Measurements from ENCODE around the gene MSI1.

DNA sequence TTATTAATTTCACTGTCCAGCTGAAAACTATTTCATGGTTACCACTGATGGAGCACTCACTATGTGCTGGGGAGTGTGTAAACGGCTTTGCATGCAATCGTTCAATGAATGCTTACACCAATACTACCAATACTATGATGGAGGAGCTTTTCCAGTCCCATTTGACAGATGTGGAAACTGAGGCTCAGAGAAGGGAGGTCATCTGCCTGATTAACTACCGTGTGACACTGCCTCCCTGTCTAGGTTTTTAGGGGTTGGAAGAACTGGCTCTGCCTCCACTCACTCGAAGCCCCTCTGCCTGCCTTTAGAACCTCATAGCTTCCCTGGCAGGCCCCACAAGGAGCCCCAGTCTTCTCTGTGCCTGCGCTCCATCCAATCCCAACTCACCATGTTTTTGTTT is 11.9 kb downstream of the MSI1 start:
- TF ChIP-seq POLR2A (IDR thresholded peaks at IDR 0.05), result no peak
- TF ChIP-seq CTCF (IDR thresholded peaks at IDR 0.05), result no peak

Measured in body of pancreas (tissue), 4 donors.